ENCODE data around the gene TNS3.

TNS3 gene

GRCh38 chr7:47282790-47283496 lies 299.0 kb downstream of the TNS3 start:
- TF ChIP-seq CTCF (IDR thresholded peaks at IDR 0.05; ENCODE audit: low read depth, low read length, missing control alignments), result no peak
- DNase-seq (ENCODE audit: extremely low read depth, low read depth), result no peak
- no peak overlapping the region for H3K4me3 ChIP-seq (replicated peaks; ENCODE audit: low read depth, low read length)

GRCh38 chr7:47281966-47282643 lies 299.8 kb downstream of the TNS3 start:
- no peak for TF ChIP-seq CTCF (IDR thresholded peaks at IDR 0.05; ENCODE audit: low read depth, low read length, missing control alignments)
- H3K4me3 ChIP-seq (replicated peaks; ENCODE audit: low read depth, low read length), result no peak overlapping the region
- no peak for DNase-seq (ENCODE audit: extremely low read depth, low read depth)

- H3K4me3 ChIP-seq (replicated peaks; ENCODE audit: low read depth, low read length), result no peak overlapping the region
- no peak for TF ChIP-seq CTCF (IDR thresholded peaks at IDR 0.05; ENCODE audit: low read depth, low read length, missing control alignments)
- no peak for DNase-seq (ENCODE audit: extremely low read depth, low read depth)
Measured at GRCh38 chr7:47281161-47281560, 300.8 kb downstream of the TNS3 start.

GRCh38 chr7:47280114-47280513 lies 301.8 kb downstream of the TNS3 start:
- no peak for DNase-seq (ENCODE audit: extremely low read depth, low read depth)
- no peak overlapping the region for H3K4me3 ChIP-seq (replicated peaks; ENCODE audit: low read depth, low read length)
- TF ChIP-seq CTCF (IDR thresholded peaks at IDR 0.05; ENCODE audit: low read depth, low read length, missing control alignments), result no peak

- DNase-seq (ENCODE audit: extremely low read depth, low read depth), result no peak
- H3K4me3 ChIP-seq (replicated peaks; ENCODE audit: low read depth, low read length), result no peak overlapping the region
- TF ChIP-seq CTCF (IDR thresholded peaks at IDR 0.05; ENCODE audit: low read depth, low read length, missing control alignments), result no peak
Measured at GRCh38 chr7:47278043-47278442, 303.9 kb downstream of the TNS3 start.

GRCh38 chr7:47277321-47277781 lies 304.6 kb downstream of the TNS3 start:
- no peak for TF ChIP-seq CTCF (IDR thresholded peaks at IDR 0.05; ENCODE audit: low read depth, low read length, missing control alignments)
- no peak for DNase-seq (ENCODE audit: extremely low read depth, low read depth)
- H3K4me3 ChIP-seq (replicated peaks; ENCODE audit: low read depth, low read length), result no peak overlapping the region

All from HFF-Myc (cell line).